HG03159 (cell line): ENCODE measurements around the gene TXLNB.
"Not testable (repeated sequence)": the region's sequence is repeated elsewhere in the genome, so short reads cannot be mapped to it uniquely, and the experiment has no call there.

Source experiments
- ATAC-seq: cut with Tn5 transposase; IDR thresholded peaks from one replicate; pipeline ENCODE4 v1.9.1; 2021; ENCODE audit warnings: mild to moderate bottlenecking, moderate library complexity; ENCODE audit not compliant: unreplicated experiment

Gene TXLNB

GRCh38 chr6:139240161-139241010 lies 51.4 kb downstream of the TXLNB start:
- ATAC-seq = no peak

- ATAC-seq = no peak
Measured at GRCh38 chr6:139239064-139239463, 52.7 kb downstream of the TXLNB start.

- ATAC-seq = no peak
Measured at GRCh38 chr6:139236105-139236504, 55.7 kb downstream of the TXLNB start.

- ATAC-seq = no peak
Measured at GRCh38 chr6:139235661-139236060, 56.1 kb downstream of the TXLNB start.

- not testable (repeated sequence) for ATAC-seq
Measured at GRCh38 chr6:139234193-139234592, 57.6 kb downstream of the TXLNB start.

GRCh38 chr6:139231206-139231605 lies 60.6 kb downstream of the TXLNB start:
- ATAC-seq = no peak

- ATAC-seq = no peak
Measured at GRCh38 chr6:139230391-139230840, 61.4 kb downstream of the TXLNB start.

GRCh38 chr6:139228387-139228786 lies 63.4 kb downstream of the TXLNB start:
- ATAC-seq = not testable (repeated sequence)

GRCh38 chr6:139219746-139220145 lies 72.1 kb downstream of the TXLNB start:
- peak; percentile 8 for ATAC-seq

GRCh38 chr6:139219271-139219729 lies 72.5 kb downstream of the TXLNB start:
- ATAC-seq = peak; percentile 100

- not testable (repeated sequence) for ATAC-seq
Measured at GRCh38 chr6:139212460-139212859, 79.3 kb downstream of the TXLNB start.

- ATAC-seq = not testable (repeated sequence)
Measured at GRCh38 chr6:139210766-139211165, 81.0 kb downstream of the TXLNB start.

GRCh38 chr6:139205843-139206242 lies 86.0 kb downstream of the TXLNB start:
- ATAC-seq = no peak

- no peak for ATAC-seq
Measured at GRCh38 chr6:139204978-139205377, 86.8 kb downstream of the TXLNB start.

GRCh38 chr6:139201378-139201777 lies 90.4 kb downstream of the TXLNB start:
- no peak for ATAC-seq

- ATAC-seq = no peak
Measured at GRCh38 chr6:139198529-139199288, 93.1 kb downstream of the TXLNB start.

GRCh38 chr6:139194740-139195139 lies 97.1 kb downstream of the TXLNB start:
- no peak for ATAC-seq
